Endothelial cell of umbilical vein (primary cell): Measurements from ENCODE around the gene TYROBP.
A peak's percentile ranks its signal among the peaks of the same experiment; 100 is the strongest.

Experiments used
- EZH2 ChIP-seq: IDR thresholded peaks from 2 replicates; pipeline ENCODE4 v1.6.1; 2012; ENCODE audit warnings: borderline replicate concordance, low read depth, mild to moderate bottlenecking, moderate library complexity, low read length, inconsistent platforms; ENCODE audit not compliant: severe bottlenecking
- FOS ChIP-seq: IDR thresholded peaks from 2 replicates; pipeline ENCODE4 v1.6.1; 2011; ENCODE audit warnings: mild to moderate bottlenecking, low read length, moderate library complexity, borderline replicate concordance; ENCODE audit not compliant: insufficient read depth
- MYC ChIP-seq: IDR thresholded peaks from one replicate; pipeline ENCODE4 v1.6.1; 2011; ENCODE audit warnings: mild to moderate bottlenecking, low read depth, low read length
- POLR2A ChIP-seq: IDR thresholded peaks from 2 replicates; pipeline ENCODE4 v1.6.1; 2012; ENCODE audit warnings: low read depth, mild to moderate bottlenecking, control low read depth, low read length
- POLR2AphosphoS5 ChIP-seq: IDR thresholded peaks from 2 replicates; pipeline ENCODE4 v1.6.1; 2012; ENCODE audit warnings: low read depth, mild to moderate bottlenecking, control low read depth, low read length, moderate library complexity; ENCODE audit not compliant: insufficient read depth
- TF ChIP-seq, protein P1 (sequence below), 2 donors: IDR thresholded peaks; 1 replicate in 1 of 2; 2 replicates in 1 of 2; pipeline ENCODE4 v1.5.1; 2011; ENCODE audit warnings: low read length in 2 of 2, mild to moderate bottlenecking in 2 of 2, moderate library complexity in 2 of 2, control low read depth in 1 of 2, inconsistent platforms in 1 of 2, low read depth in 1 of 2; ENCODE audit not compliant: insufficient read depth in 1 of 2; ENCODE audit errors: extremely low read depth in 1 of 2
- TF ChIP-seq, protein P2 (sequence below): IDR thresholded peaks from 2 replicates; pipeline ENCODE4 v1.6.1; 2011; ENCODE audit not compliant: insufficient read depth, insufficient read length

DNA sequence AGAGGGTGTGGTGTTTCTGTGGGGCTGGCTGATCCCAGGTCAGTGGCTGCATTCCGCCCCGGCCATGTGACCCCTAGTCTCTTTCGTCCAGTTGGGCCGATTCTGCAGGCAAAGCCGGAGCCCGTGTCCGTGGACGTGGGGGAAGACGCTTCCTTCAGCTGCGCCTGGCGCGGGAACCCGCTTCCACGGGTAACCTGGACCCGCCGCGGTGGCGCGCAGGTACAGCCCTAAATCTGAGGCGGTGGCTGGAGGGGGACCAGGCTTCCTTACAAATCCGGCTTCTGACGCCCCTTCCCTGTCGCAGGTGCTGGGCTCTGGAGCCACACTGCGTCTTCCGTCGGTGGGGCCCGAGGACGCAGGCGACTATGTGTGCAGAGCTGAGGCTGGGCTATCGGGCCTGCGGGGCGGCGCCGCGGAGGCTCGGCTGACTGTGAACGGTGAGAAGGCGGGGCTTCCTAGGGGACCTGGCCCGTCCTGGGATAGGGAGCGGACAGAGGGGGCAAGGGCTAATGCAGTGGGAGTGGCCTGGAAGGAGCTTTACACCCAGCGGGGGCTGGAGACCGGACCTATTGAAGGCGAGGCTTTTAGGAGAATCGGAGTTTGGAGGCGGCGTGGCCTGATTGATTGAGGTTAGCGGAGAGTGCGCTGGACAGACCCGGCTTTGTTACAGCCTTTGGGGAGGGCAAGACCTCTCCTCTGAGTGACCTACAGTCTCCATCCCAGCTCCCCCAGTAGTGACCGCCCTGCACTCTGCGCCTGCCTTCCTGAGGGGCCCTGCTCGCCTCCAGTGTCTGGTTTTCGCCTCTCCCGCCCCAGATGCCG lies 47.1 kb downstream of the TYROBP start:
- TF ChIP-seq POLR2AphosphoS5 (no peak), POLR2A (no peak), EZH2 (peak; percentile 89), MYC (no peak), FOS (no peak)
- TF ChIP-seq, protein P1, sequence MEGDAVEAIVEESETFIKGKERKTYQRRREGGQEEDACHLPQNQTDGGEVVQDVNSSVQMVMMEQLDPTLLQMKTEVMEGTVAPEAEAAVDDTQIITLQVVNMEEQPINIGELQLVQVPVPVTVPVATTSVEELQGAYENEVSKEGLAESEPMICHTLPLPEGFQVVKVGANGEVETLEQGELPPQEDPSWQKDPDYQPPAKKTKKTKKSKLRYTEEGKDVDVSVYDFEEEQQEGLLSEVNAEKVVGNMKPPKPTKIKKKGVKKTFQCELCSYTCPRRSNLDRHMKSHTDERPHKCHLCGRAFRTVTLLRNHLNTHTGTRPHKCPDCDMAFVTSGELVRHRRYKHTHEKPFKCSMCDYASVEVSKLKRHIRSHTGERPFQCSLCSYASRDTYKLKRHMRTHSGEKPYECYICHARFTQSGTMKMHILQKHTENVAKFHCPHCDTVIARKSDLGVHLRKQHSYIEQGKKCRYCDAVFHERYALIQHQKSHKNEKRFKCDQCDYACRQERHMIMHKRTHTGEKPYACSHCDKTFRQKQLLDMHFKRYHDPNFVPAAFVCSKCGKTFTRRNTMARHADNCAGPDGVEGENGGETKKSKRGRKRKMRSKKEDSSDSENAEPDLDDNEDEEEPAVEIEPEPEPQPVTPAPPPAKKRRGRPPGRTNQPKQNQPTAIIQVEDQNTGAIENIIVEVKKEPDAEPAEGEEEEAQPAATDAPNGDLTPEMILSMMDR (IDR thresholded peaks at IDR 0.05; ENCODE audit: extremely low read depth in 1 of 2, insufficient read depth in 1 of 2, low read depth in 1 of 2, low read length in 2 of 2): no peak
- TF ChIP-seq, protein P2, sequence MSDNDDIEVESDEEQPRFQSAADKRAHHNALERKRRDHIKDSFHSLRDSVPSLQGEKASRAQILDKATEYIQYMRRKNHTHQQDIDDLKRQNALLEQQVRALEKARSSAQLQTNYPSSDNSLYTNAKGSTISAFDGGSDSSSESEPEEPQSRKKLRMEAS: no peak
